HG02973 (cell line): Measurements from ENCODE around the gene LYSMD2.

Experiments
- ATAC-seq: cut with Tn5 transposase; IDR thresholded peaks from one replicate; pipeline ENCODE4 v1.9.1; 2021; ENCODE audit warnings: moderate library complexity; ENCODE audit not compliant: unreplicated experiment

Gene LYSMD2

GRCh38 chr15:51720201-51720995, 17.1 kb downstream of the LYSMD2 start:
- no peak for ATAC-seq

- ATAC-seq = no peak
These were observed 18.7 kb downstream of the LYSMD2 start for GRCh38 chr15:51718746-51719145.

- no peak for ATAC-seq
These were observed 19.2 kb downstream of the LYSMD2 start for GRCh38 chr15:51718219-51718618.

GRCh38 chr15:51714911-51715310, 22.5 kb downstream of the LYSMD2 start:
- ATAC-seq = no peak

GRCh38 chr15:51714162-51714561, 23.3 kb downstream of the LYSMD2 start:
- no peak for ATAC-seq

- ATAC-seq = no peak
These were observed 28.4 kb downstream of the LYSMD2 start for GRCh38 chr15:51709031-51709430.

GRCh38 chr15:51708013-51708412, 29.4 kb downstream of the LYSMD2 start:
- ATAC-seq = no peak

- no peak for ATAC-seq
These were observed 30.4 kb downstream of the LYSMD2 start for GRCh38 chr15:51706926-51707608.

- ATAC-seq = no peak
These were observed 31.2 kb downstream of the LYSMD2 start for GRCh38 chr15:51706291-51706690.

GRCh38 chr15:51702710-51703109, 34.7 kb downstream of the LYSMD2 start:
- ATAC-seq = no peak

GRCh38 chr15:51699373-51699772, 38.1 kb downstream of the LYSMD2 start:
- no peak for ATAC-seq

GRCh38 chr15:51697163-51697562, 40.3 kb downstream of the LYSMD2 start:
- ATAC-seq = no peak

GRCh38 chr15:51696566-51696965, 40.9 kb downstream of the LYSMD2 start:
- ATAC-seq = no peak

GRCh38 chr15:51692154-51692553, 45.3 kb downstream of the LYSMD2 start:
- no peak for ATAC-seq

GRCh38 chr15:51688863-51689262, 48.6 kb downstream of the LYSMD2 start:
- ATAC-seq = no peak

- ATAC-seq = no peak
These were observed 49.9 kb downstream of the LYSMD2 start for GRCh38 chr15:51687565-51687964.

- no peak for ATAC-seq
These were observed 56.0 kb downstream of the LYSMD2 start, which contains the start of gene SCG3 for GRCh38 chr15:51681303-51681963. Gene SCG3 (plus strand): TSS chr15:51681503. CDS start chr15:51681756, 253 bp downstream.

- ATAC-seq = no peak
These were observed 57.1 kb downstream of the LYSMD2 start for GRCh38 chr15:51680321-51680720.

- ATAC-seq = no peak
These were observed 59.4 kb downstream of the LYSMD2 start for GRCh38 chr15:51678096-51678495.

- no peak for ATAC-seq
These were observed 60.0 kb downstream of the LYSMD2 start for GRCh38 chr15:51677452-51677851.

GRCh38 chr15:51677021-51677420, 60.4 kb downstream of the LYSMD2 start:
- no peak for ATAC-seq

GRCh38 chr15:51675234-51675633, 62.2 kb downstream of the LYSMD2 start:
- ATAC-seq = no peak
